GM18502 (cell line): ENCODE measurements around the gene OSBPL10.
"Not testable (repeated sequence)": the region's sequence is repeated elsewhere in the genome, so short reads cannot be mapped to it uniquely, and the experiment has no call there.

Source experiments
- ATAC-seq: cut with Tn5 transposase; IDR thresholded peaks from one replicate; pipeline ENCODE4 v1.9.1; 2021; ENCODE audit warnings: mild to moderate bottlenecking; ENCODE audit not compliant: unreplicated experiment, poor library complexity

OSBPL10 gene

DNA sequence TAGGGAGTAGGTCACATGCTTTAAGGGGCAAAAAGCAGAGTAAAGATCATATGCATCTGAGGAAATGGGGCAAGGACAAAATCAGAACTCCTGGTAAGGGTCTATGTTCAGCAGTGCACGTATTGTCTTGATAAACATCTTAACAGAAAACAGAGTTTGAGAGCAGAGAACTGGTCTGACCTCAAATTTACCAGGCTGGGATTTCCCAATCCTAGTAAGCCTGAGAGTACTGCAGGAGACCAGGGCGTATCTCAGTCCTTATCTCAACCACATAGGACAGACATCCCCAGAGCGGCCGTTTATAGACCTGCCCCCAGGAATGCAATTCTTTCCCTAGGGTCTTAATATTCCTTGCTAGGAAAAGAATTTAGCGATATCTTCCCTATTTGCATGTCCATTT is 14.0 kb upstream of the OSBPL10 start:
- ATAC-seq: not testable (repeated sequence)

DNA sequence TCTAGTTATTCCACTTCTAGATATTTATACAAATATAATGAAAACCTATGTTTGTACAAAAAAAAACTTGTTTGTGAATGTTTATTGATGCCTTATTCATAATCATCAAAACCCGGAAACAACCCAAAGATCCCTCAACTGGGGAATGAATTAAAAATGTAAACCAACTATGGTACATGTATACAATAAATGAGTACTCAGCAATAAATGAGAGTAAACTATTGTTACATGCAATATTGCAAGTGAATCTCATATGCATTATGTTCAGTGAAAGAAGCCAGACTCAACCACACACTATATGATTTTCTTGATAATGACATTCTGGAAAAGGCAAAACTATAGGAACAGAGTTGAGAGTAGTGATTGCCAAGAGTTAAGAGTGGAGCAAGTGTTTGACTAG is 12.8 kb upstream of the OSBPL10 start:
- no peak for ATAC-seq

DNA sequence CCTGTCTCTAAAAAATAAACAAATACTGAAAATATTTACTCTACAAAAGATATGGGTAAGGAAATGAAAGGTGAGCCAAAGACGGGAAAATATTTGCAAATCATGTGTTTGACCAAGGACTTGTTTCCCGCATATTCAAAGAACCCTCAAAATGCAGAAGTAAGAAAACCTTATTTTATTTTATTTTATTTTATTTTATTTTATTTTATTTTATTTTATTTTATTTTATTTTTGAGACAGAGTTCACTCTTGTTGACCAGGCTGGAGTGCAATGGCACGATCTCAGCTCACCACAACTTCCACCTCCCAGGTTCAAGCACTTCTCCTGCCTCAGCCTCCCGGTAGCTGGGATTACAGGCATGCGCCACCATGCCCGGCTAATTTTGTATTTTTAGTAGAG is 11.9 kb upstream of the OSBPL10 start:
- not testable (repeated sequence) for ATAC-seq

DNA sequence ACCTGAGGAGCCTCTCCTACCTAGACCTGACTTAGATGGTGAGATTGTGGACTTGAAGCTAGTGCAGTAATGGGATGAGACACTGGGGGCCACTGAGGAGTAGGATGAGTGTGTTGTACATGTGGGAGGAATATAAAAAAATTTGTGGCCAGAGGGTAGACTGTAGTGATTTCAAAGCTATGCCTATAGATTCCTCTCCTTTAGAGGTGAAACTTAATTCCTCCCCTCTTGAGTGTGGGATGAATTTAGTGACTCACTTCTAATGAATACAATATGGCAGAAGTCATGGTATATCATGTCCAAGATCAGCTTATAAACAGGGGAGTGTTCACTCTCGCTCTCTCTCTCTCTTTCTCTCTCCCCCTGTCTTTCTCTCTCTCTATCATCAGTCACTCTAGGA is 7.2 kb upstream of the OSBPL10 start:
- ATAC-seq: no peak

DNA sequence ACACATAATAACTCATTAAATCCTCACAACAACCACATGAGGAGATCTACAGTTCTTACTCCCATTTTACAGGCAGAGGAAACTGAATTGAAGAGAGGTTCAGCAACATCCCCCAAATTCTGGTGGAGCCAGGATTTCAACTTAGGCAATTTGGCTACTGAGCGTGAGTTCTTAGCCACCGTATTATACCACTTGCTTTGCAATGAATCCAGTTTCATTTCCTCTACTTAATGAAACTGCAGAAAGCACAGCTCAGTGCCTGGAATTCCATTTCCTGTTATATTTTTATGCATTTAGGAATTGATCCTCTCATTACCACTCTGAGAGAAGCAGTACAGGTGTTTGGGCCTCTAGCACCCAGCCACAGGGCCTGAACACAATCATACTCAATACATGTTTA is 4.8 kb upstream of the OSBPL10 start:
- no peak for ATAC-seq

DNA sequence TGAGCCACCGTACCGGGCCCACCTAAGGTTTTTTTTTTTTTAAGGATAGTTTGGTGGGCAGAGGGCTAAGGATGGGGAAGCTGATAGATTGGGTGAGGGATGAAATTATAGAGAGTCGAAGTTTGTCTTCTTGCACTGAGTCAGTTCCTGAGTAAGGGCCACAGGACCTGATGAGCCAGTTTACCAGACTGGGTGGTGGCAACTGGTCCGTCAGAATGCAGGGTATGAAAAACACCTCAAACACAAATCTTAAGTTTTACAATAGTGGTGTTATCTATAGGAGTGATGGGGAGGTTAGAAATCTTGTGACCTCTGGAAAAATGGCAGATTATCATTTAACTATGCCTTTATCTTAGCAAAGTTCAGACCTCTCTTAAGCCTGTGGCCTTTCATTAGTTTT is 3.3 kb upstream of the OSBPL10 start:
- no peak for ATAC-seq

DNA sequence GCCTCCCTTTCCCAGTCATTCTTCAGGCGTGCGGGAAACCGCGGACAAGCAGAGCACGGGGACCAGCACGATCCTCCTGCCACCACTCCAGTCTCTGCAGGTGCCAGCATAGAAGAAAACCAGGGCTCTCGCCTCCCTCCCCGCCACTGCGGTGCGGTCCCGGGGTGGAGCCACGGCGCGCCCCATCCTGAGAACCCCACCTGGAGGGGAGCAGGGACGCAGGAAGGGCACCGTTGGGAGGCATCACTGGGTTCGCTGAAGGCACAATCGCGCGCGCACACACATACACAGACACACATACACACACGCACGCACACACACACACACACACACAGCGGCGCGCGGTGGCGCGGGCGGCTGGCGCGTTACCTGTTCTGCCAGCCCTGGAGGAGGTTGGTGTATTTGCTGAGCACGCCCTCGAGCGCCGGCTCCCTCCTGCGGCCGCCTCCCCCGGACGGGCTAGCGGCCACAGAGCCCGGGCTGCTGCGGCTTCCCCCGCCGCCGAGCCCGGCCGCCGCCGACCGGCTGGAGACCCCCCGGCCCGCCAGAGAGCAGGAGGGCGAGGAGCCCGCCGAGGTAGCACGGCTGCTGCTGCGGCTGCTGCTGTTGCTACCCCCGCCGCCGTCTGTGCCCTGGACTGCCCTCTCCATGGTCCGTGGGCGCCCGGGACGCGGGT is 394 bp downstream of the OSBPL10 start:
- ATAC-seq: peak; percentile 54

DNA sequence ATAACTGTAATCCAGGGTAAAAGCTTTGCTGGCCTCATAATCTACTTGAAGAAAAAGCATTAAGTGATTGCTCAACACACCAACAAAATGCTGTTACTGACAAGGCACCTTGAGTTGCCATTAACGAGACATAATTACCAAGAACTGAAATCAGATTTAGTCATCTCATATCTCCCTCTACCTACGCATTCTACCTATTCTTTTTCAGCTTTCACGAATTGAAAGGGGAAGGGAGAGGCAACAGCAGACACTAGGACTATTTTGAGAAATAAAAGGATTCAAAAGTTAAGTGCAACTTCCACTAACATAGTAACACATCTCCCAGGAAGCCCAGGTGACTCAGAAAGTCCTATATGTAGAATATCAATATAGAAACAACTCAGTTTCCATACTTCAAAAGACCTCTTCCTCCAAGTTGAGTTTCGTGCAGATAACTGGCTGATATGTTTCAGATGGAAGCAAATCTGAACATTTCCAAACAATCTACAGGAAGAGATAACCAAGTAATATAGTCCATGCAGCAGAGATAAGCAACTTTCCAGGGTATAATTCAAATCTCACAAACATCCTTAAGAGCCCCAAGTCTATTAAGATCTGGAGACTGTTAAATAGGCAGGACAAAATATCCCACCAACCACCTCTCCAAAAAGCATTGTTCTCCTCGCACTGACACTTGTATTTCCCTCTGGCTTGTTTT is 1.9 kb downstream of the OSBPL10 start:
- peak; percentile 56 for ATAC-seq

DNA sequence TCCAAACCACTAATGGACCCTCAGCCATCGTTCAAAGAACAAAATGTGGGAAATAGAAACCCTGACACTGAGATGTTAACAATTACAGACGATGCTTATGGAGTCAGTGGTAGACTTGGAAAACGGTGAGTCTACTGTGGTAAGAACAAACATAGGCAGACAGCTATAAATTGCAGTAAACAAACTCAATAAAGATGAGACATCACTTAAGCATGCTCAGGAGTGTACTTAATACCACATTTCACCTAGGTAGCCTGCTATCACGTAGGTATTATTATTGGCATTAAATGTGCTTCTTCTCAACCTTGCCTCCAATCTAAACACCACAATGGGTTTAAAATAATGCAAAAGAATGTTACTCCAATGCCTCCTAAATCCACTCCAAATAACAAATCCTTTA is 2.5 kb downstream of the OSBPL10 start:
- no peak for ATAC-seq

DNA sequence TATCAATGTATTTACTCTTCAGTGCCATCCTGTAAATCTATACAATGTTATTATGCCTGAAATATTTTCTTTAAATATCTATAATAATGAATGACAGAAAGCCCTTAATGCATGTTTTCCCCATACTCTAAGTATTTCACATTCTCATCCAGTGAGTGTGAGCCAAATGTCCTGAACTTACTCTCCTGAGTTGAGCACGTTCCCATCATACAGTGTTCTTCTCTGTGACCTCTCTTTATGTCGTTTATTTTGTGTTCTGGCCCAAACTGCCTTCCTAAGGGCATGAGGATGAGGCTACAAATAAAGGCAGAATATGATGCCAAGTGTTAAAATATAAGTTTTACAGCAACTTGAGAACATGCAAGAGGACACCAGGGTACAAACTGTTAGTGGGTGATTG is 3.3 kb downstream of the OSBPL10 start:
- ATAC-seq: no peak

DNA sequence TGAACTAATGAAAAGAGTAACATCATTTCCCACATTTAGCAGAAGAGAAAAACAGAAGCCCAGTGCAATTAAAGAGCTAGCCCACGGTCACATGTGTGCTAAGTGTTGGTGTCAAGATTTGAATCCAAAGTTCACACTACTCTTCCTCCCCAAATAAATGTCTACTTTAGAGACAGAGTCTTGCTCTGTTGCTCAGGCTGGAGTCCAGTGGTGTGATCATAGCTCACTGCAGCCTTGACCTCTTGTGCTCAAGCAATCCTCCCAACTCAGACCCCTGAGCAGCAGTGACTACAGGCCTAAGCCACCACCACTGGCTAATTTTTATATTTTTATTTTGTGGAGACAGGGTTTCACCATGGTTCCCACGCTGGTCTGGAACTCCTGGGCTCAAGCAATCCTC is 4.8 kb downstream of the OSBPL10 start:
- ATAC-seq: no peak

DNA sequence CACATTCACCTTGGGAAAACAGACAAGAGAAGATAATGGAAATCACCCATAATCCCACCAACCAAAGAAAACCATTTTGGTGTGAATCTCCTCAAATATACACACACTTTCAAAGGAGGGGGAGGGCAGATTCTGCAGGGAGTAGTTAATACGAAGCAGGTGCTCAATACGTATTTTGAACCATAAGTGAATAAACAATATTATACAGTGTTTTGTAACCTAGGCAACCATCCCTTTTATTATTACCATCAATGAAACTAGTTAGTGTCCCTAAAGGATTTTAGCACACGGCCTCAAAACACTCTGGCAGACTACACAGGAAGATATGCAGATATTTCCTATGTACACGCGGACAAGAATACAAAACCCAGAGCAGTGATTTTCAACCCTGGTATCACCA is 6.1 kb downstream of the OSBPL10 start:
- no peak for ATAC-seq

DNA sequence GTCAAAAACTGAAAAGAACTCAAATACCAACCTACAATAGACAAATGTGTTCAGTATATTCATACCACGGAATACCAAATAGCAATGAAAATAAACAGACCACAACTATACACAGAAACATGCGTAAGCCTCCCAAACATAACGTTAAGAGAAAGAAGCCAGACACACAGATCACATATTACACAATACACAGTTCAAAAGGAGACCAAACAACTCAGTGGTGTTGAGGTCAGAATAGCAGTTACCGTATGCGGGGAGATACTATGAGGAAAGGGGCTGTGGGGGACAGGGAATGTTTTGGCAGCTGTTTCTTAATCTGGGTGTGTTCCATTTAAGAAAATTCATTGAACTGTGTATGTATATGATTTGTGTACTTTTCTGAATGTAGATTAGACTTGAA is 6.6 kb downstream of the OSBPL10 start:
- ATAC-seq: no peak

DNA sequence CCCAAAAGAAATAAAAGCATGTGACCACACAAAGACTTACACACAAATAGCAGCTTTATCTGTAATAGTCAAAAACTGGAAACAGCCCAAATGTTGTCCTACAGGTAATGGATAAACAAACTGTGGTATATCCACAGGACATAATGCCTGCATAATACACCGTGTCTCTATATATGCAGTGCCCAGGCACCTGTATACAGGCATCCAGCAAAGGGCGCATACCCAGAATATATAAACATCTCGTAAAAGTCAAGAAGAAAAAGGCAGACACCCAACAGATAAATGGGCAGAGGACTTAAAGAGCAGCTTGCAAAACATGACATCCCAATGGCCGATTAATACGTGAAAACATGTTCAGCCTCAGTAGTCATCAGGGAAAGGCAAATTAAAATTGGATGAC is 7.2 kb downstream of the OSBPL10 start:
- ATAC-seq: no peak

DNA sequence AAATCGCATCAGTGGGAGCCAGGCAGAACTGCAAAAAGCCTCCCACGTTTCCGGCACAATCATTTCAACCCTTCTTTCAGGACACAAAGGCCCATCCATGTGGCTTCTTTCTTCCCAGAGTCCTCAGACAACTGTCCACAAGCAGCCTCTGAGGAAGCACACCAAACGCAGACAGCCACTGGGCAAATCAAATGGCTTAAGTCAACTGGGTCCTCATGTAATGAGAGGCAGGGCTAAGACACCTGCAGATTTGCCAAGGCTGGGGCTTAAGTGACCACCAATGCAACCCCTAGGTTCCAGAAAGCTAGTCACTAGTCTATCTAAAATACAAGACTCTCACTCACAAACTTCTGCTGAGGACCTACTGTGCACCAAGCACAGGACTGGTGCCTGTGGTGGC is 8.0 kb downstream of the OSBPL10 start:
- ATAC-seq: no peak

DNA sequence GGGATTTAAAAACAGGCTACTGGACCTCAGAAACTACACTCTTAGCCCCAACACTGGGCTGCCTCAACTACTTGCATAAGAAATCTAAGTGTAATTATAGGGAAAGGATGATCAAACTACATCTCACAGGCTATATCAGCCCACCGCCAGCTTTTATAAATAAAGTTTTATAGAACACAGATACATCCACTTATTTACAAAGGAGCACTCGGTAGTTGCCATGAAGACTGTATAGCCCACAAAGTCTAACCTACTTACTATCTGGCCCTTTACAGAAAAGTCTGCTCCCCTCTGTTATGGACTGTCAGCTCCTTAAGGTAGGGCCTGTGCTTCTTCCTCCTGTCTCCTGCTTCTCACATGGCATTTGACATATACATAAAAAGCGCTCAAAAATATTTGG is 9.5 kb downstream of the OSBPL10 start:
- ATAC-seq: no peak

DNA sequence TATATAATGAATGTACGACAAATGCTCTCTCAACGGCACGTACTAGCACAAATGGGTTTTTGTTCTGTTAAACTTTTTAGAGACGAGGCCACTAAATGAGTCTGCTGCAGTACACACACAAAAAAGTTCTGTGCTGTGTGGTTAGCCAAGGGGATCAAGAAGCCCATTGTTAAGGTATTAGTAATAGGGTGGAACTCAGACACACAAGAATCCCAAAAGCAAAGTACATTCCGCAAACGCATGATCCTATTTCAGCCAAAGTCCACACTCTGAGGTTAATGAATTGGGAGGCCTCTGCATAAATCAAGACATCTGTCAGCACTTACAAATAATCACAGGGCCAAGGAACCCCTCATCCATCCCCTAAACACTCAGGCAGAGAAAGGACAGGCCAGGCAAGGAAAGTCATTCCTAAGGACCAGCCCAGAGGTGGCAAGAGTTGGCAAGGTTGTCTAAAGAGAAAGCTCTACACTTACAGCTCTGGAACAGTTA is 12.1 kb downstream of the OSBPL10 start:
- no peak for ATAC-seq

DNA sequence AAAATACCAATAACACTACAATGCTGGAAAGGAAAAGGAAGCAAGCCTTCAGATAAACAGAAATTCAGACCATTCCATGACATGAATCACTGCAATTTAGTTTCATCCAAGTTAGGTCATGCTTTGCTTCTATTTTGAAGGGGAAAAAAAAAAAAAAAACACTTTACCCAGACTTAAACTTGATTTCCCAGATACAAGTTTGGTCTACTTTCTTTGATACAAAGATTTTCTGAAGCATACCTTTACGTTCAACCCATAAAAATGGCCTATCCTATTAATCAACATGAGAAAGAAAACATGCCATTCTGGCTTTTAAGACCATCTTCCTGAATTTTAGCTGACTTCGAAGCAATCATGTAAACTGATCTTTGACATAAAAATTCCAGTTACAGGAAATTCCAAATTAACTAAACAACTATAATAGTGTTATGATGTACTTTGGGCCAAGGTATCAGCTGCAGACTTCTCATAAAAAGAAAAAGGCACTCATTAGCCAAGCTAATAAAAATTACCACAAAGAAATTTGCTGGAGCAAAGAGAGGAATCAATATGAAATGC is 12.6 kb downstream of the OSBPL10 start:
- no peak for ATAC-seq

DNA sequence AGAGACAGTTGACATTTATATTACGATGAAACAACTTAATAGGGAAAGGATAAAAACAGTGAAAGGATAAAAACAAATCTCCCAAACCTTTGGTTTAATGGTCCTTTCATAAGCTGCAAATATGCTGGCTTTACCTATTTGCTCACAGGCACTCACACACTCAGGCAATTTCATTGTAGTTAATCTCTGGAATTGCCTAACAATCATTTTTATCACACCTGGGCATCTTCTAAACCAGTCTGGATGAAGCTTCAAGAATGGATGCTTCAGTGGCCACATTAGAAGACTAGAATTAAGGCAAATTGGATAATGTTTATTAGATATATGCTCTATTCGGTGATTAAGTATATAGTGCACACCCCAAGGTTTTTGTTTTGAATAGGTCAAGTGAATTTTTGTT is 13.5 kb downstream of the OSBPL10 start:
- ATAC-seq: no peak

DNA sequence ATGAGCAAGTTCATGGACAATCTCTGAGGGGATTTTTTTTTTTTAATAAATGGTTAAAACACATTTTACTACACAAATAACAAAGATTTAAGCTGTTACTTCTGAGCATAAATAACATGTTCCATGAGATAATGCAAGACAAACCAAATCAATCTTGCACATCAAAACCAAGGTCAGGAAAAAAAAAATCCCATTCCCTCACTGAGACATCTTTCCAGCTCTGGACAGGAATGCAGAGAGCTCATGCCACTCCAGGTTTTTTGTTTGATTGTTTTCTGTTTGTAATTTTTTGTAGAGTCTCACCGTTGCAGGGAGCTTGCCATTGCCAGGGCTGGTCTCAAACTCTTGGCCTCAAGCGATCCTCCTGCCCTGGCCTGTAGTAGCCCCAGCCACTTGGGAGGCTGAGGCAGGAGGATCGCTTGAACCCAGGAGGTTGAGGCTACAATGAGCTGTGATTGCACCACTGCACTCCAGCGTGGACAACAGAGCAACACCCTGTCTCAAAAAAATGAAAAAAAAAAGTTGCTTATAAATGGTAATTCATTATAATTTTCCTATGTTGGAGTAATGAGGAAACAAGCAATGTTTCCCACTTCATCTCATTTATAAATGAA is 14.0 kb downstream of the OSBPL10 start:
- ATAC-seq: no peak

DNA sequence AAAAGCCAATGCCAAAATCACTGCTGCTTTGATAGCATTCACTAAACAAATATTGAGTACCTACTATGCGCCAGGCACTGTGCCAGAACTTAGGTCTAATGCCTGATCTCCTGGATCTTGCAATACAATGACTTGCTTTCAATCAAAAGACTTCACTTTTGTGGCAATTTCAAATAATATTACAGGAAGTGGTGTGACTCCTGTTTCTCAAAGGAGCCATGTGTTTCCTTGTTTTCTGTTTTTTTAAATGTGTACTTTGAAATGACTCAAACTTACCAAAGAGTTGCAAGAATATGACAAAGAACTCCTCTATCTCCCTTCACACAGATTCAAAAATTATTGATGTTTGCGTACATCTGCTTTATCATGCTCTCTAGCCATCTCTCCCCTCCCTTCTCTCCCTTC is 18.3 kb downstream of the OSBPL10 start:
- no peak for ATAC-seq
